H9 (cell line): ENCODE results near the gene CCDC88C. TPM values are rescaled to one million over a fixed set of nuclear protein-coding genes. Genes with fewer than 3 reads are reported as not detected.

ENCODE experiments used
- DNase-seq: peaks from one replicate; pipeline ENCODE4 v3.0.0-alpha.2; 2017
- H2AFZ ChIP-seq: one replicate; pipeline ENCODE4 v1.6.1; 2013; ENCODE audit warnings: mild to moderate bottlenecking, low read length, control low read depth, moderate library complexity
- H2AK5ac ChIP-seq: 2 replicates; pipeline ENCODE4 v1.6.1; 2013; ENCODE audit warnings: low read length, control low read depth, mixed read lengths; ENCODE audit not compliant: insufficient read length
- H2BK120ac ChIP-seq: one replicate; pipeline ENCODE4 v1.6.1; 2013; ENCODE audit warnings: low read depth, mild to moderate bottlenecking, low read length, control low read depth, inconsistent platforms; ENCODE audit not compliant: poor library complexity, severe bottlenecking
- H2BK12ac ChIP-seq: 2 replicates; pipeline ENCODE4 v1.6.1; 2013; ENCODE audit warnings: low read length, control low read depth, mixed read lengths, low read depth; ENCODE audit not compliant: insufficient read length
- H2BK15ac ChIP-seq: 2 replicates; pipeline ENCODE4 v1.6.1; 2013; ENCODE audit warnings: low read depth, low read length, control low read depth
- H2BK20ac ChIP-seq: one replicate; pipeline ENCODE4 v1.6.1; 2013; ENCODE audit warnings: low read depth, mild to moderate bottlenecking, low read length, control low read depth, inconsistent platforms; ENCODE audit not compliant: poor library complexity, severe bottlenecking
- H2BK5ac ChIP-seq: 2 replicates; pipeline ENCODE4 v1.6.1; 2013; ENCODE audit warnings: low read length, control low read depth, mixed read lengths; ENCODE audit not compliant: insufficient read length
- H3K14ac ChIP-seq: 2 replicates; pipeline ENCODE4 v1.6.1; 2013; ENCODE audit warnings: low read length, control low read depth; ENCODE audit not compliant: insufficient read depth
- H3K18ac ChIP-seq: 2 replicates; pipeline ENCODE4 v1.6.1; 2013; ENCODE audit warnings: low read depth, mild to moderate bottlenecking, mixed read lengths, low read length, control low read depth; ENCODE audit not compliant: insufficient read length
- H3K23ac ChIP-seq: 2 replicates; pipeline ENCODE4 v1.6.1; 2013; ENCODE audit warnings: low read length, control low read depth, mixed read lengths, low read depth; ENCODE audit not compliant: insufficient read length
- H3K23me2 ChIP-seq: 2 replicates; pipeline ENCODE4 v1.6.1; 2013; ENCODE audit warnings: low read depth, mild to moderate bottlenecking, mixed read lengths, low read length, control low read depth; ENCODE audit not compliant: insufficient read length, poor library complexity, severe bottlenecking
- H3K27ac ChIP-seq: 2 replicates; pipeline ENCODE4 v1.5.1; 2013; ENCODE audit warnings: low read length, control low read depth, mixed read lengths, low read depth; ENCODE audit not compliant: insufficient read length
- H3K27me3 ChIP-seq: 2 replicates; pipeline ENCODE4 v1.6.1; 2013; ENCODE audit warnings: low read length, control low read depth, inconsistent platforms; ENCODE audit not compliant: insufficient read depth
- H3K4ac ChIP-seq: 2 replicates; pipeline ENCODE4 v1.6.1; 2013; ENCODE audit warnings: low read depth, mild to moderate bottlenecking, control low read depth, inconsistent platforms, low read length, moderate library complexity
- H3K4me1 ChIP-seq: 2 replicates; pipeline ENCODE4 v1.6.1; 2013; ENCODE audit warnings: low read length, control low read depth, inconsistent platforms; ENCODE audit not compliant: insufficient read depth
- H3K4me2 ChIP-seq: 2 replicates; pipeline ENCODE4 v1.6.1; 2013; ENCODE audit warnings: low read length, control low read depth, mixed read lengths; ENCODE audit not compliant: insufficient read length, insufficient read depth
- H3K56ac ChIP-seq: 2 replicates; pipeline ENCODE4 v1.6.1; 2013; ENCODE audit warnings: low read depth, mild to moderate bottlenecking, mixed read lengths, low read length, control low read depth; ENCODE audit not compliant: insufficient read length
- H3K79me1 ChIP-seq: 2 replicates; pipeline ENCODE4 v1.6.1; 2013; ENCODE audit warnings: low read depth, mild to moderate bottlenecking, moderate library complexity, low read length, control low read depth, inconsistent platforms; ENCODE audit not compliant: insufficient read depth, poor library complexity, severe bottlenecking
- H3K79me2 ChIP-seq: 2 replicates; pipeline ENCODE4 v1.6.1; 2013; ENCODE audit warnings: low read length, control low read depth, inconsistent platforms; ENCODE audit not compliant: insufficient read depth
- H3K9ac ChIP-seq: 2 replicates; pipeline ENCODE4 v1.6.1; 2013; ENCODE audit warnings: low read length, control low read depth, mixed read lengths; ENCODE audit not compliant: insufficient read length; ENCODE audit errors: extremely low read depth
- H3K9me3 ChIP-seq: one replicate; pipeline ENCODE4 v1.6.1; 2013; ENCODE audit warnings: low read depth, low read length, inconsistent platforms; ENCODE audit not compliant: control insufficient read depth
- H3T11ph ChIP-seq: one replicate; pipeline ENCODE4 v1.6.1; 2013; ENCODE audit warnings: mild to moderate bottlenecking, low read length, control low read depth, inconsistent platforms
- H4K20me1 ChIP-seq: one replicate; pipeline ENCODE4 v1.6.1; 2013; ENCODE audit not compliant: control insufficient read depth, insufficient read length, insufficient read depth
- H4K5ac ChIP-seq: 2 replicates; pipeline ENCODE4 v1.6.1; 2013; ENCODE audit warnings: low read depth, mild to moderate bottlenecking, mixed read lengths, low read length, control low read depth; ENCODE audit not compliant: insufficient read length
- H4K8ac ChIP-seq: replicated peaks from 2 replicates; pipeline ENCODE4 v1.6.1; 2013; ENCODE audit warnings: low read length, control low read depth, mixed read lengths, low read depth; ENCODE audit not compliant: insufficient read length
- H4K91ac ChIP-seq: 2 replicates; pipeline ENCODE4 v1.6.1; 2013; ENCODE audit warnings: low read depth, mild to moderate bottlenecking, moderate library complexity, mixed read lengths, low read length, control low read depth; ENCODE audit not compliant: insufficient read length
- H3K27ac Mint-ChIP-seq, 3 experiments: 2 replicates in 2 of 3; 3 replicates in 1 of 3; pipeline ENCODE4 v1.8.0; 2020 to 2021; ENCODE audit warnings: mixed read lengths in 3 of 3, mild to moderate bottlenecking in 1 of 3, moderate library complexity in 1 of 3
- H3K27me3 Mint-ChIP-seq: 2 replicates; pipeline ENCODE4 v1.8.0; 2021; ENCODE audit warnings: low read depth, mild to moderate bottlenecking, moderate library complexity, mixed read lengths
- H3K36me3 Mint-ChIP-seq, 3 experiments: 2 replicates in 2 of 3; 3 replicates in 1 of 3; pipeline ENCODE4 v1.8.0; 2020 to 2021; ENCODE audit warnings: low read depth in 3 of 3, mixed read lengths in 3 of 3; ENCODE audit not compliant: insufficient read depth in 1 of 3
- H3K4me1 Mint-ChIP-seq, 2 experiments: 2 replicates each; pipeline ENCODE4 v1.8.0; 2020; ENCODE audit warnings: mixed read lengths in 2 of 2
- H3K4me3 Mint-ChIP-seq, 2 experiments: 2 replicates in 1 of 2; 3 replicates in 1 of 2; pipeline ENCODE4 v1.8.0; 2020 to 2021; ENCODE audit warnings: mild to moderate bottlenecking in 2 of 2, mixed read lengths in 2 of 2, moderate library complexity in 1 of 2
- H3K9me3 Mint-ChIP-seq, 2 experiments: 2 replicates in 1 of 2; 3 replicates in 1 of 2; pipeline ENCODE4 v1.8.0; 2020; ENCODE audit warnings: mild to moderate bottlenecking in 2 of 2, mixed read lengths in 2 of 2, moderate library complexity in 1 of 2
- WGBS: extraction: QIAGEN DNeasy Blood & Tissue Kit; methylation state at CpG from one replicate; pipeline ENCODE4 v1.1.7; 2013; ENCODE audit warnings: missing lambda C conversion rate, low lambda C conversion rate, mixed read lengths; ENCODE audit not compliant: insufficient read length; ENCODE audit errors: extremely low coverage; 5-methylcytosine and 5-hydroxymethylcytosine counted together
- total RNA-seq: library from RNA; stranded (reverse); gene quantifications from 2 replicates; pipeline ENCODE4 v1.2.1, GENCODE V29; 2021
- TF ChIP-seq, protein P1 (sequence below): fragments of 200-600 bp; sonication (generic); conservative IDR thresholded peaks from 3 replicates; pipeline ENCODE4 v1.8.0; 2021; ENCODE audit warnings: antibody characterized with exemption, mild to moderate bottlenecking

CCDC88C gene
- total RNA-seq, 1 experiment from 2014 or later, result 52.4 TPM

DNA sequence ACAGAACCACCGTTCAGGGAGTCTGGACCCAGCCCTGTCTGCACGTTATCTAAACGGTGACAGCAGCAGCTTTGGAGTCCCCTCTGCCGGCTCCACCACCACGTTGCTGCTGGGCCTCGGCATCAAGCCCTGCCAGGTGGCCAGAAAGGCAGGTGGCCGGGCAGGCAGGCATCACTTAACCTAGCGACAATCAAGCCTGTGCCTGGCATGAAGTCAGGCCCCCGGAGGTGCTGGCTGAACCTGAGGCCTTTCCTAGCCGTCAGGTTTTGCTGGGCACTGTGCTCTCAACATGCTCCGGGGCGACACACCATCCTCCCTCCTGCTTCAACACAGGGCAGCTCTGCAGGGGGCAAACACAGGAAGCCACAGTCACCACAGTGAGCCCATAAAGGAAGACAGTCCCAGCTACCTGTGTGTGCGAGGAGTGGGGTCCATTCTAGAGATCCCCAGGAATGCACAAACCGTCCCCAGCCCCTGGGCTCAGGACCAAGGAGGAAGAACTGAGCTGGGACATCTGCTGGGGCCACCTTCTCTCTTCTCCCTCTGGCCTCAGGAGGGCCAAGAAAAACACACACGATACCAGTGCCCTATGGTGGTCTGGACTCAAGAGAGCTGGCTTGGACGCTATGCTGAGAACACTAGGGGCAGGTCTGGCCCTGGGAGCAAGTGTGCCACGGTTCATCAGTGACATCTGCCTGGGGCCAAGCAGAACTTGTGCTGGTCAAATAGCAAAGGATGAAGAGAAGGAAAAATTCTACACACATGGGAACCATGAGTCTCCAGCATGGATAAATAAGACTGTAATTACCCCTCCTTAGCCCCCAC, 44.7 kb downstream of the CCDC88C start:
- Histone ChIP-seq H3K9ac (no peak overlapping the region), H3K4ac (no peak overlapping the region), H2AFZ (no peak overlapping the region), H3K27ac (no peak overlapping the region), H2AK5ac (no peak overlapping the region), H4K20me1 (peaks cover 2% of the 10 kb centered on the region), H3K9me3 (no peaks in the 10 kb centered on the region), H3K79me2 (peaks cover 6% of the 10 kb centered on the region; the same call in 1 of the 2 replicates), H3K14ac (no peak overlapping the region; the same call in 1 of the 2 replicates), H3K4me2 (no peak overlapping the region), H4K8ac (no peak overlapping the region), H3K23me2 (no peaks in the 10 kb centered on the region), H3K79me1 (no peaks in the 10 kb centered on the region), H3T11ph (no peak overlapping the region), H2BK120ac (no peak overlapping the region), H4K91ac (no peak overlapping the region), H3K18ac (no peak overlapping the region), H2BK15ac (no peak overlapping the region), H3K4me1 (peaks cover 1% of the 10 kb centered on the region; the same call in 1 of the 2 replicates), H2BK5ac (no peak overlapping the region), H3K27me3 (no peaks in the 10 kb centered on the region), H3K56ac (no peak overlapping the region), H3K23ac (no peak overlapping the region), H2BK20ac (no peak overlapping the region), H2BK12ac (no peak overlapping the region), H4K5ac (no peak overlapping the region)
- no peak for DNase-seq
- H3K9me3 Mint-ChIP-seq, result no peaks in the 10 kb centered on the region; a peak in 1 of 5 replicates
- H3K27ac Mint-ChIP-seq, result peak overlapping the region in 2 of 3 experiments; percentile 26 to 73; a peak in 3 of 7 replicates
- H3K36me3 Mint-ChIP-seq, result peaks cover 0 to 1% (median 0%) of the 10 kb centered on the region in 3 experiments; a peak in 1 of 7 replicates
- TF ChIP-seq, protein P1, sequence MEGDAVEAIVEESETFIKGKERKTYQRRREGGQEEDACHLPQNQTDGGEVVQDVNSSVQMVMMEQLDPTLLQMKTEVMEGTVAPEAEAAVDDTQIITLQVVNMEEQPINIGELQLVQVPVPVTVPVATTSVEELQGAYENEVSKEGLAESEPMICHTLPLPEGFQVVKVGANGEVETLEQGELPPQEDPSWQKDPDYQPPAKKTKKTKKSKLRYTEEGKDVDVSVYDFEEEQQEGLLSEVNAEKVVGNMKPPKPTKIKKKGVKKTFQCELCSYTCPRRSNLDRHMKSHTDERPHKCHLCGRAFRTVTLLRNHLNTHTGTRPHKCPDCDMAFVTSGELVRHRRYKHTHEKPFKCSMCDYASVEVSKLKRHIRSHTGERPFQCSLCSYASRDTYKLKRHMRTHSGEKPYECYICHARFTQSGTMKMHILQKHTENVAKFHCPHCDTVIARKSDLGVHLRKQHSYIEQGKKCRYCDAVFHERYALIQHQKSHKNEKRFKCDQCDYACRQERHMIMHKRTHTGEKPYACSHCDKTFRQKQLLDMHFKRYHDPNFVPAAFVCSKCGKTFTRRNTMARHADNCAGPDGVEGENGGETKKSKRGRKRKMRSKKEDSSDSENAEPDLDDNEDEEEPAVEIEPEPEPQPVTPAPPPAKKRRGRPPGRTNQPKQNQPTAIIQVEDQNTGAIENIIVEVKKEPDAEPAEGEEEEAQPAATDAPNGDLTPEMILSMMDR, result no peak
- H3K4me3 Mint-ChIP-seq, result no peak overlapping the region; a peak in 1 of 5 replicates
- H3K27me3 Mint-ChIP-seq, result no peaks in the 10 kb centered on the region
- peaks cover 74 to 79% of the 10 kb centered on the region in 2 experiments for H3K4me1 Mint-ChIP-seq
- no CpG with 5 or more reads among the region's 17 CpGs for WGBS
